ENCODE data around the gene TIAM1. TPM values are rescaled to one million over a fixed set of nuclear protein-coding genes. Genes with fewer than 3 reads are reported as not detected.

The TIAM1 gene
- total RNA-seq, 1 donor from 2014 or later, result 119 TPM

DNA sequence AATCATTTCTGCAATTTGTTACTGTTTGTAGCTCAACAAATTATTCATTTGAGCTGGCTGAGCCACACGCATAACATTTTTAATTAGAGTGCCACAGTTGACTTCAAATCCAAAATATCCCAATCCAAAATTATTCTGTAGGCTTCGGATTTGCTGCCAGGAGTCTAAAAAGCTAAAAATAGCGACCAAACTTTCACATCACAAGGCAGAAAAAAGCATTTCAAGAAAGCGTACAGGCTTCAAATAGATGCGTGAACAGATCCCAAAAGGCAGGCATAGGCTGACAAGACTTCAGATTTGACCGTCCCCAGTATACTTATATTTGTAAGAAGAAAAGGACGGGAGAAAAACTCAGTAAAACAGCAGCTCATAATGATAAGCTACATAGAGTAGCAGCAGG, 24.3 kb upstream of the TIAM1 start:
- Mint-ChIP-seq H3K4me1 (ENCODE audit: low read depth) (peaks cover 56% of the 10 kb centered on the region), H3K27ac (no peak overlapping the region), H3K4me3 (no peak overlapping the region), H3K9me3 (peaks cover 8% of the 10 kb centered on the region), H3K27me3 (ENCODE audit: insufficient read depth) (no peaks in the 10 kb centered on the region), H3K36me3 (ENCODE audit: low read depth) (peaks cover 11% of the 10 kb centered on the region)
- intact Hi-C loops (cut with micrococcal nuclease), result no loop called here
- no peak for DNase-seq (ENCODE audit: low spot score)

DNA sequence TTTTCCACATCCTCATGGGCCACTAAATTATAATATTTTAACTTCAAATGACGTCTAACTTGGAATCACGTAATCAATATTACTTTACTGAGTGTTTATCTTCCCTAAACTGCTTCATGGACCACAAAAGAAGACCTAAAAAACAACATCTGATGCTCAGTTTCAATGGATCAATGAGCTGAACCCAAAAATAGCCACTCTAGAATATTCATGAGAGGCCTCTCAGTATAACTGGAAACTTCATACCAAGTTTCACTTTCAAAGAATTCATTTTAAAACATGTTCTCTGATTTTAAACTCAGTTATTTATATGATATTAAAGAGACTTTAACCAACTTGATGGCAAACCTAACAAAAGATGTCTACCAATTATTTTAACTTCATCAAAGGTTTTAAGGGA, 23.7 kb upstream of the TIAM1 start:
- H3K27ac Mint-ChIP-seq, result no peak overlapping the region
- no peaks in the 10 kb centered on the region for H3K27me3 Mint-ChIP-seq (ENCODE audit: insufficient read depth)
- peaks cover 8% of the 10 kb centered on the region for H3K9me3 Mint-ChIP-seq
- peaks cover 62% of the 10 kb centered on the region for H3K4me1 Mint-ChIP-seq (ENCODE audit: low read depth)
- H3K4me3 Mint-ChIP-seq, result no peak overlapping the region
- no peak for DNase-seq (ENCODE audit: low spot score)
- H3K36me3 Mint-ChIP-seq (ENCODE audit: low read depth), result peaks cover 11% of the 10 kb centered on the region
- intact Hi-C loops (cut with micrococcal nuclease), result no loop called here

DNA sequence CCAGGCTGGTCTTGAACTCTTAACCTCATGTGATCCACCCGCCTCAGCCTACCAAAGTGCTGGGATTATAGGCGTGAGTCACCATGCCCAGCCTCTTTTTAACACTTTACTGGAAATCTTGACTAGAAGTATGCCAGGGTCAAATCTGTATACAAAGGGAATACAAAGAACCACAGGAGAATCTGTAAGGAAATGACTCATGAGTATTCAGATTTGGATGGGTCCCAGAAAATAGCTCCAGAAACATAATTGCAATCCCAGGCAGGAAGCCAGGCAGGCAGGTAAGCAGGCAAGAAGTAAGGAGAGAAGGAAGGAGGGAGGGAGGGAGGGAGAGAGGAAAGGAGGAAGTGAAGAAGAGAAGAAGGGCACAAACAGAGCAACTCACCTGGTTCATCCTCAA, 22.8 kb upstream of the TIAM1 start:
- Mint-ChIP-seq H3K27ac (no peak overlapping the region), H3K4me3 (no peak overlapping the region), H3K9me3 (peaks cover 8% of the 10 kb centered on the region), H3K4me1 (ENCODE audit: low read depth) (peaks cover 71% of the 10 kb centered on the region), H3K36me3 (ENCODE audit: low read depth) (peaks cover 9% of the 10 kb centered on the region), H3K27me3 (ENCODE audit: insufficient read depth) (no peaks in the 10 kb centered on the region)
- intact Hi-C loops (cut with micrococcal nuclease), result no loop called here
- DNase-seq (ENCODE audit: low spot score), result no peak

DNA sequence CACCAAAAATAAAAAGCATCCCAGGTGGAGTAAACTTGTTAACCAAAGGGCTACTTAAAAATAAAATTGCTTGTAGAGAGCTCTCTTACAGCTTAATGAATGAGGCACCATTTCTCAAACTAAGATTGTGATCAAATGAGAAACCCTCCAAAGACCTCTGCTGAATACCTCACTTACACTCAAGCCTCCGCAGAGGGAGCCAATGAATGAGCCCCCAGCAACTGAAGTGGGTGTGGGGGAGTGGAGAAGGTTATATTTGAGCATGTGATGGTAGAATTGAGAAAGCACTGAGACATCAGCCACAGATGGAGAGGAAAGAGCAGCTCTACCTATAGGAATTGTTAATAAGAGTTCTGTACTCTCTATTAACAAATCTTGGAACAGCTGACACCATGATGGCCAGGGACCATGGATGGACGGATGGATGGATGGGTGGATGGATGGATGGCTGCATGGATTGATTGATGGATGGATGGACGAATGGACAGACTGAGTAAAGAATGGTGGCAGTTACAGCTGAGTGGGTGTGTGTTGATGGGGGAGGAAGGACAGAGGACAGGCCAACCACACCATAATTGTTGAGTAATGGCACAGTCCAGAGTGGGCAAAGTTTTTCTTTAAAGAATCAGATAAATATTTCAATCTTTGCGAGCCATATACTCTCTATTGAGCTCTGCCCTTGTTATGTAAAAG, 20.3 kb upstream of the TIAM1 start:
- H3K4me1 Mint-ChIP-seq (ENCODE audit: low read depth), result peaks cover 67% of the 10 kb centered on the region
- H3K27me3 Mint-ChIP-seq (ENCODE audit: insufficient read depth), result no peaks in the 10 kb centered on the region
- DNase-seq (ENCODE audit: low spot score), result no peak
- H3K36me3 Mint-ChIP-seq (ENCODE audit: low read depth), result peaks cover 14% of the 10 kb centered on the region
- peaks cover 24% of the 10 kb centered on the region for H3K9me3 Mint-ChIP-seq
- intact Hi-C loops (cut with micrococcal nuclease), result loop anchor here (1.0 to 5.0 kb wide), 2 partner anchors 9 to 33 kb away; no protein-coding TSS in a partner anchor
- peak overlapping the region; percentile 77 for H3K27ac Mint-ChIP-seq
- H3K4me3 Mint-ChIP-seq, result peak overlapping the region; percentile 66

DNA sequence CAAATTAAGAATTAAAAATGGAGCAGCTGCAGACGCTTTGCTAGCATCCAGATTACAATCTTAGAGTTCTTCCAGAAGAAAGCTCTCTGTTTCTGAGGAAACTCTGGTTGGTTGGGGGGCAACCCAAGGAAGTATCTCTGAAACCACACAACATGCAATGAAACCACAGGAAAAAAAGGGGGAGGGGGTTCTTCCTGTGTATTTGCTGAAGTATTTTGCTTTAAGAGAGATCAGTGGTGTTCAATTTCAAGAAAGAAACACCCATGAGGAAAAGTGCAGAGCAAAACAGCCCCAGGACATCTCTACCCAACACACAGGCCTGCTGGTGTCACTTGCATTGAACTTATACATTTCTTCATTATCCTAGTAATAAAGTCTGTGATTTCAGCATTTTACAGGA, 19.7 kb upstream of the TIAM1 start:
- Mint-ChIP-seq H3K4me1 (ENCODE audit: low read depth) (peaks cover 67% of the 10 kb centered on the region), H3K27me3 (ENCODE audit: insufficient read depth) (no peaks in the 10 kb centered on the region), H3K4me3 (peak overlapping the region; percentile 66), H3K36me3 (ENCODE audit: low read depth) (peaks cover 14% of the 10 kb centered on the region), H3K9me3 (peaks cover 27% of the 10 kb centered on the region), H3K27ac (peak overlapping the region; percentile 77)
- DNase-seq (ENCODE audit: low spot score), result peak; percentile 46
- intact Hi-C loops (cut with micrococcal nuclease), result loop anchor here (1.0 to 5.0 kb wide), 2 partner anchors 8 to 34 kb away; no protein-coding TSS in a partner anchor

DNA sequence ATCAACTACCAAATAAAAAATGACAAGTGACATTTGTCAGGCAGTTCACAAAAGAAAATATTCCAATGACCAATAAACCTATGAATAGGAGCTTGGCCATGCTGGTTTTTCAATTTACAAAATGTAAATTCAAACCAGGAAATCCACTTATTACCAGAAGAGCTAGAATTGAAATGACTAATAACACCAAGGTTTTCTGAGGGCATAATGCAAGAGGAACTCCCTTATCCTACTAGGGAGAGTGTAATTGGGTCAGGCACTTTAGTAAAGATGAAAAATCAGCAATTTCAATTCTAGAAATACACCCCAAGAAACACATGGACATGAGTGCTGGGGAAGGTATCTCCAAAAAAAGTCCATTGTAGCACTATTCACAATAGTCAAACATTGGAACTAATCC, 16.7 kb upstream of the TIAM1 start:
- H3K9me3 Mint-ChIP-seq, result peaks cover 26% of the 10 kb centered on the region
- H3K4me3 Mint-ChIP-seq, result no peak overlapping the region
- intact Hi-C loops (cut with micrococcal nuclease), result loop anchor here (5.0 kb wide), 1 partner anchor 37 kb away; no protein-coding TSS in a partner anchor
- H3K36me3 Mint-ChIP-seq (ENCODE audit: low read depth), result peaks cover 11% of the 10 kb centered on the region
- peaks cover 2% of the 10 kb centered on the region for H3K27me3 Mint-ChIP-seq (ENCODE audit: insufficient read depth)
- no peak overlapping the region for H3K27ac Mint-ChIP-seq
- DNase-seq (ENCODE audit: low spot score), result no peak
- H3K4me1 Mint-ChIP-seq (ENCODE audit: low read depth), result peaks cover 48% of the 10 kb centered on the region

DNA sequence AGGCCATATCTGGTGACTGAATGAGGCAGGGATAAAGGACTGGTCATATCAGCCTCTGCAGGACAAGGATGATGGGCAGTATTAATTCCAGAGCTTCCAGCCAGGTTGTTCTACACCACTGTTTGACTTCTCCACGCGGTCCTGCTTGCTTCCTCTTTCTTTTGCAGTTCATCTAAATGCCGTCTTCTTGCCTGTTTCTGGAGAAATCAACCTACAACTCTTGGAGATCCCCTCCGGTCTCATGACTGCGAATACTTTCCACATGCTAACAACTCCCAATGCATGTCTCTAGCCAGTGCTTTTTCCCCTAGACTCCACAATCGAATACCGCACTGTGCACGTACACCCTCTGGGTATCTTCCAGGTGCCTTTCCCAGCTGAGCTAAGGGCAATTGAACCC, 14.1 kb upstream of the TIAM1 start:
- H3K27me3 Mint-ChIP-seq (ENCODE audit: insufficient read depth), result peaks cover 2% of the 10 kb centered on the region
- H3K36me3 Mint-ChIP-seq (ENCODE audit: low read depth), result peaks cover 7% of the 10 kb centered on the region
- peaks cover 31% of the 10 kb centered on the region for H3K4me1 Mint-ChIP-seq (ENCODE audit: low read depth)
- H3K27ac Mint-ChIP-seq, result no peak overlapping the region
- intact Hi-C loops (cut with micrococcal nuclease), result no loop called here
- no peak overlapping the region for H3K4me3 Mint-ChIP-seq
- peaks cover 23% of the 10 kb centered on the region for H3K9me3 Mint-ChIP-seq
- no peak for DNase-seq (ENCODE audit: low spot score)

DNA sequence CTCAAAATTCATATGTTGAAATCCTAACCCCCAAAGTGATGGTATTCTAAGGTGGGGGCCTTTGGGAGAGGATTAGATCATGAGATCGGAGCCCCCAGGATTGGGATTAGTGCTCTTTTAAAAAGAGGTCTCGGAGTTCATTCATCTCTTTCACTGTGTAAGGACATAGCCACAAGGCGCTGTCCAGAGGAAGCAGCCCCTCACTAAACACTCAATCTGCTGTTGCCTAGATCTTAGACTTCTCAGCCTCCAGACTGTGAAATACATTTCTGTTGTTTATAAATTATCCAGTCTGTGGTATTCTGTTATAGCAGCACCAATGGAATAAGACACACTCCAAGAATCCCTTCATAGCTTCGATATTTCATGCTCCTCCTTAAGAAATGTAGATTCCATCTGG, 12.4 kb upstream of the TIAM1 start:
- Mint-ChIP-seq H3K4me3 (no peak overlapping the region), H3K4me1 (ENCODE audit: low read depth) (peaks cover 26% of the 10 kb centered on the region), H3K27ac (peak overlapping the region; percentile 5), H3K9me3 (peaks cover 23% of the 10 kb centered on the region), H3K27me3 (ENCODE audit: insufficient read depth) (peaks cover 2% of the 10 kb centered on the region), H3K36me3 (ENCODE audit: low read depth) (peaks cover 7% of the 10 kb centered on the region)
- no peak for DNase-seq (ENCODE audit: low spot score)
- intact Hi-C loops (cut with micrococcal nuclease), result no loop called here

DNA sequence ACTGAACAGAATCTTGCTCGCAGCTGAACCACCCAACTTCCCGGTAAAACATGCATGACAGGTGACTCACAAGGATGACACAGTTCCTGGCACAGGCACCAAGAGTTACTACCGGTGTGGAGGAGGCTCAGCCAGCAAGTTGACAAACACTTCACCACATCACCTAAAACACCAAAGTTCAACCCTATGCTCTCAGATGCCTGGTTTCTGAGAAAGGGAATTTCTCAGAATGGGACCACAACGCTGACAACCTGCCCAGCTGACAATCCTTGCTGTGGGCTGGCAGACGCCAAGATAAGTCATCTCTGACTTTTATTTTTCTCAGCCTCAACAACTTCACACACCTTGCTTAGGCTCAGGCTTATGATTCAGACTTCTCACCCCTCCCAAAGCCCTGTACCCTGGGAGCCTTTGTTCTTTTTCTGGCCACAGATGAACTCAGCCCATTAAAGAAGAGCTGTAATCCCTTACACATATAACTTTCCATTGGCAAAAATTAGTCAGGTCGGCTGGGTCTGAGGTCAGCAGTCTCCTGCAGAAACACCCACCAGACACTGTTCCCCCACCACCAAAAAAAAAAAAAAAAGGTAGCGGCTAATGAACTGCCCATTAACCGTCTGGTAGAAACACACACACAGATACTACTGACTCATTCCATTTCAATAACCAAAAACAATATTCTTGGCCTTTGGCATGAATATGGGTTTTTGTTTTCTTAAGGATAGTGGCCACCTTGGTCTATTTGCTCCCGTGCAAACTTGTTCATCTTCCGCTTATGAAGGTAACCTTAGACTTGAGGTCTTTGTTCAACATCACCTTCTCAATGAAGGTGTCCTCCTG, 10.8 kb upstream of the TIAM1 start:
- H3K36me3 Mint-ChIP-seq (ENCODE audit: low read depth), result peaks cover 11% of the 10 kb centered on the region
- peaks cover 2% of the 10 kb centered on the region for H3K27me3 Mint-ChIP-seq (ENCODE audit: insufficient read depth)
- H3K4me3 Mint-ChIP-seq, result peak overlapping the region; percentile 38
- peak; percentile 85 for DNase-seq (ENCODE audit: low spot score)
- peak overlapping the region; percentile 77 for H3K27ac Mint-ChIP-seq
- peaks cover 23% of the 10 kb centered on the region for H3K9me3 Mint-ChIP-seq
- H3K4me1 Mint-ChIP-seq (ENCODE audit: low read depth), result peaks cover 14% of the 10 kb centered on the region
- intact Hi-C loops (cut with micrococcal nuclease), result loop anchor here (1.0 to 2.0 kb wide), 13 partner anchors 9 to 636 kb away; partner anchors contain the start of genes KRTAP21-3 and SOD1

DNA sequence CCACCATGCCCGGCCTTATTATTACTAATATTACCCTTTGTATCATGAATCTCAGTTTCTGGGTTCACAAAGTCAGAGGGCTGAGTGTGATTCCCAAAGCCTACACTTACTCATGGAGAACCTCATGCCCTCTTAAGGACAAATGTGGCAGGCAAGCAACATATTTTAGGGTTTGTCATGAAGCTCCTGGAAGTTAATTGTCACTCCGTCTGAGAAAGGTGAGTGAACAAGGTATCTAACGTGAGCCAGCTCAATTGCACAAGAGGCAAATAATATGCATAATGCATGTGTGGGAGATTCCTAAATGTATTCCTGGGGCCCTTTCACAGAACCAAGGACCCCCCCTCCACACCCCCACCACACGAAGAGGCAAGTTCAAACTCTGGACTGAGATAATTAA, 10.1 kb upstream of the TIAM1 start:
- Mint-ChIP-seq H3K9me3 (peaks cover 17% of the 10 kb centered on the region), H3K27me3 (ENCODE audit: insufficient read depth) (peaks cover 2% of the 10 kb centered on the region), H3K4me1 (ENCODE audit: low read depth) (peaks cover 17% of the 10 kb centered on the region), H3K36me3 (ENCODE audit: low read depth) (peaks cover 11% of the 10 kb centered on the region), H3K4me3 (peak overlapping the region; percentile 38), H3K27ac (peak overlapping the region; percentile 77)
- no peak for DNase-seq (ENCODE audit: low spot score)
- intact Hi-C loops (cut with micrococcal nuclease), result loop anchor here (1.0 to 2.0 kb wide), 11 partner anchors 13 to 635 kb away; partner anchors contain the start of genes KRTAP21-3 and SOD1

DNA sequence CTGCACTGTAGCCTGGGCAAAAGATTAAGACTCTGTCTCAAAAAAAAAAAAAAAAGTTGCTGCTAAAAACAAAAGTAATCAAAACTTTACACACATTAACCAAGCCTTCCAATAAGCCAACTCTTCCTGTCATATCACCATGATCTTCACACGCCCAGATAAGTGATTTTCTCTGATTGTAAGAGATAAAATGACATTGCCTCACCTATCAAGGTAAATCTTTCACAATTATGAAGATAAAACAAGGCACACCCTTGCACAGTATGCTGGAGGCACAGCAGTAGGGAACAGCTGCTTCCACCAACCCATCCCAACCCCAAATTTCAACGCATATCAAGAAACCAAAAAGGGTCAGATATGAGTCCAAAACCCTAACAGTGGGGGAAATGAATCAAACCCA, 8.8 kb upstream of the TIAM1 start:
- peak overlapping the region; percentile 42 for H3K4me3 Mint-ChIP-seq
- H3K27ac Mint-ChIP-seq, result peak overlapping the region; percentile 60
- H3K36me3 Mint-ChIP-seq (ENCODE audit: low read depth), result peaks cover 13% of the 10 kb centered on the region
- intact Hi-C loops (cut with micrococcal nuclease), result no loop called here
- peaks cover 20% of the 10 kb centered on the region for H3K9me3 Mint-ChIP-seq
- H3K27me3 Mint-ChIP-seq (ENCODE audit: insufficient read depth), result peaks cover 2% of the 10 kb centered on the region
- no peak for DNase-seq (ENCODE audit: low spot score)
- peaks cover 21% of the 10 kb centered on the region for H3K4me1 Mint-ChIP-seq (ENCODE audit: low read depth)

DNA sequence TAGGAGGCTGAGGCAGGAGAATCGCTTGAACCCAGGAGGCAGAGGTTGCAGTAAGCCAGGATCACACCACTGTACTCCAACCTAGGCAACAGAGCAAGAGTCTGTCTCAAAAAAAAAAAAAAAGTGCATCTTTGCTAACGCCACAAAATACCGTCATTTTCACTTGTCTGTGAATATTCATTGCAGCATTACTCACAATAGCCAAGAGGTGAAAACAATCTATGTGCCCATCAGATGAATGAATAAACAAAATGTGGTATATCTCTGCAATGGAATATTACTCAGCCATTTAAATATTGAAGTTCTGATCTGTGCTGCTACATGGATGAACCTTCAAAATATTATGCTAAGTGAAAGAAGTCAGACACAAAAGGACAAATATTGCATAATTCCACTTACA, 7.9 kb upstream of the TIAM1 start:
- Mint-ChIP-seq H3K36me3 (ENCODE audit: low read depth) (peaks cover 13% of the 10 kb centered on the region), H3K9me3 (peaks cover 20% of the 10 kb centered on the region), H3K27ac (peak overlapping the region; percentile 64), H3K4me3 (no peak overlapping the region), H3K27me3 (ENCODE audit: insufficient read depth) (peaks cover 2% of the 10 kb centered on the region), H3K4me1 (ENCODE audit: low read depth) (peaks cover 29% of the 10 kb centered on the region)
- no peak for DNase-seq (ENCODE audit: low spot score)
- intact Hi-C loops (cut with micrococcal nuclease), result no loop called here

DNA sequence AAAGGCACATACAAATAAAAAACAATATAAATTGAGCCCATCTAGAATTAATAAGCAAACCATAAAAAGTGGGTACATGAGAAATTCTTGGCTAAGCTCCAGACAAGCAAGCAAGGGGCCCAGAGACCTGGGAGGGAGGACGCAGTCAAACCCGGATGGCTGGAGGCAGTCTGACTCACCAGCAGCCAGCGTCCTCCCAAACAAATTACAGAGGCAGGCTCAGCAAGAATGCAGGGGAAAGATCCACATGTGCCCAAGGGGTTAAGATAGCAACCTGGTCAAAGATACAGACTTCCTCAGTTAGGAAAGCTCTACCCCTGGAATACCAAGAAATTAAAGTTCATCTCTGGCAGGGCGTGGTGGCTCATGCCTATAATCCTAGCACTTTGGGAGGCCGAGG, 7.4 kb upstream of the TIAM1 start:
- no peak overlapping the region for H3K27ac Mint-ChIP-seq
- no peak for DNase-seq (ENCODE audit: low spot score)
- peaks cover 13% of the 10 kb centered on the region for H3K36me3 Mint-ChIP-seq (ENCODE audit: low read depth)
- peaks cover 20% of the 10 kb centered on the region for H3K9me3 Mint-ChIP-seq
- peaks cover 4% of the 10 kb centered on the region for H3K27me3 Mint-ChIP-seq (ENCODE audit: insufficient read depth)
- peaks cover 34% of the 10 kb centered on the region for H3K4me1 Mint-ChIP-seq (ENCODE audit: low read depth)
- intact Hi-C loops (cut with micrococcal nuclease), result no loop called here
- H3K4me3 Mint-ChIP-seq, result no peak overlapping the region
